ENCODE measurements around the gene TMEM120B.
"Not testable (repeated sequence)": the region's sequence is repeated elsewhere in the genome, so short reads cannot be mapped to it uniquely, and the experiment has no call there.

Gene TMEM120B

DNA sequence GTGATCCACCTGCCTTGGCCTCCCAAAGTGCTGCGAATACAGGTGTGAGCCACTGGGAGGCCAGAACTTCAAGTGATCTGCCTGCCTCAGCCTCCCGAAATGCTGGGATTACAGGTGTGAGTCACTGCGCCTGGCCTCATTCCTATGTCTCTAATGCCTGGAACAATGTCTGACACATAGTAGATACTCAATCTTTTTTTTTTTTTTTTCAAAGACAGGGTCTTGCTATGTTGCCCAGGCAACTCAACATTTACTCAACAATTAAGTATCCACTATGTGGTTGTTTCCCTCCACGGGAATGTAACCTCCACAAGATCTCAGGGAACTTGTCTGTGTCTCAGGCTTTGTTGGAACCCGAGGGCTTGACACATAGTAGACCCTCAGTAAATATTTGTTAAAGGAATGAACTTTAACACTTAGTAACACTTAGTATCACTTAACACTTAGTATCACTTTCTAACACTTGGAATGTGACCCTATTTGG, 3.0 kb upstream of the TMEM120B start:
- no peak for DNase-seq

DNA sequence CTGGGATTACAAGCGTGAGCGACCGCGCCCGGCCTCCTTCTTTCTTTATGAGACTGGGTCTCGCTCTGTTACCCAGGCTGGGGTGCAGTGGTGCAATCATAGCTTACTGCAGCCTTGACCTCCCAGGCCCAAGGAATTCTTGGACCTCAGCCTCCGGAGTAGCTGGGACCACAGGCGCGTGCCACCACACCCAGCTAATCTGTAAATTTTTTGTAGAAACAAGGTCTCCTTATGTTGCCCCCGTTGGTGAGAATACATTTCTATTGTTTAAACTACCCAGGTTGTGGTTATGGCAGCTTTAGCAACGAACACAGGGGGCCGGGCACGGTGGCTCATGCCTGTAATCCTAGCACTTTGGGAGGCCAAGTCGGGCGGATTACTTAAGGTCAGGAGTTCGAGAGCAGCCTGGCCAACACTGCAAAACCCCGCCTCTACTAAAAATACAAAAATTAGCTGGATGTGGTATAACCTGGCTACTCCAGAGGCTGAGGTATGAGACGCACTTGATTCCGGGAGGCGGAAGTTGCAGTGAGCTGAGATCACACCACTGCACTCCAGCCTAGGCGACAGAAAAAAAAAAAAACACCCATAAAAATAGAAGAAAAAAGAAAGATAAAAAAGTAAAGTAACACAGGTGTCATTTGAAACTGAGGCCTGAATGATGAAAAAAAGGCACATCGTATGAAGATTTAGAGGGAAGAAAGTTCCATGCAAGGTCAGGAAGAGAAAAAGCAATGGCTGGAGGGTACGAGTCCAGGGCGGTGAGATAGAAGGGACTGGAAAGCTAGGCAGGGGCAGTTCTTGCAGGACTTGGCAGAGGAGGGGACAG, 977 bp upstream of the TMEM120B start:
- DNase-seq = no peak

DNA sequence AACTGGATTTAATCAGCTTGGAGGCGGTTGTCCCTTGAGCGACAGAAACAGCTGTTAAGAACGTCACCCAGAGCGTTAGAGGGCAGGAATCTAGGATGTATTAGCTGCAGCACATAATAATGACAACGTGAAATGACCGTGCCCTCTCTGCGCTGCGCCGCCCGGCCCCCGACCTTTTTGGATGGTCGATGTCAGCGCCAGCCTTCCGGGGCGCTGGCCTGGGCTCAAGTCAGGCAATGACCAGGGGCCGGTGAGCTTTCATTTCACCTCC, 427 bp upstream of the TMEM120B start:
- no peak for DNase-seq

DNA sequence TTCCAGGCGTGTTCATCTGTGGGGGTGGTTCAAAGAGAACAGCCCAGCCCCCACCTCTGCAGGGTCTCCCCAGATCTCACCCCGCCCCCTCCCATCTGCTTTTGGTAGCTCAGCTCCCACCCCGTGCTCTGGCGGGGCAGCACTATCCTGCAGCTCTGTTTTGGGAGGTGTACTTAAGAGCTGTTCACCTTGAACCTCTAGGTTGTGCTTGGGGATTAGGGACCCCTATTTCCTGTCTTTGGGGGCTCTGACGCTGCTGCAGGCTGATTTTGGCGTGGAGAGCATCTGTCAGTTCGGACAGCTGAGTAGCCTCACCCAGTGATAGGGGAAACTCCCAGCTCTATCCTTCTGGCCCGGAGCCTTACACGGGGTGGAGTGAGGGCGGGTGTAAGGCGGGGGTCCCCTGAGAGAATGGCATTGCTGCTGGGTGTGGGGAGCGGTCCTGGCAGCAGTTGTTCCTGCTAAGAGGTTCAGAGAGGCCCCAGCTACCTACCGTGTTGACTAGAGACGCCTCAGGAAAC, 765 bp downstream of the TMEM120B start:
- no peak for DNase-seq

DNA sequence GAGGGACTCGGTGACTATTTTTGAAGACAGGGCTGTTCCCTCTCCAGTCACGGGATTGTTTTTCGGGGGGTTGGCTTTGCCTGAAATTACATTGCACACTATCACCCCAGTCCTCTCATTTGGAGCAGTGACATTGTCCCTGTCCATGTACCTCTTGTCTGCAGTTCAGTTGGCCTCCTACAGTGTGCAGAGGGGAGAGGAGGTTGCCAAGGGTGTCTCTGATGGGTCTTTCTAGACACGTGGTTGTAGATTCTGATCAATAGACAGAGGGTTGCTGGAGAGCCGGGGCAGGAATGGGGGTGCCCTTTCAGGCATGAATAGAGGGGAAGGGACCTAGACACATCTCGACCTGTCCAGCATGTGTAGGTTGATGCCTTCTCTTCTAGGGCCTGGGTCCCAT, 1.2 kb downstream of the TMEM120B start:
- no peak for DNase-seq

DNA sequence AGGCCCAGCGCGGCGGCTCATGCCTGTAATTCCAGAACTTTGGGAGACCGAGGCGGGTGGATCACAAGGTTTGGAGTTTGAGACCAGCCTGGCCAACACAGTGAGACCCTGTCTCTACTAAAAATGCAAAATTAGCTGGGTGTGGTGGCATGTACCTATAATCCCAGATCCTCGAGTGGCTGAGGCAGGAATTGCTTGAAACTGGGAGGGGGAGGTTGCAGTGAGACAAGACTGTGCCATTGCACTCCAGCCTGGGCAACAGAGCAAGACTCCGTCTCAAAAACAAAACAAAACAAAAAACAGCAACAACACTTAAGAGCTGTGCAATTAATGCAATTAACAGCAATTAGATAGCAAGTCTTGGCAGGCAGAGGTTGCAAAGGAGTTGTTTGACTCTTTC, 2.5 kb downstream of the TMEM120B start:
- not testable (repeated sequence) for DNase-seq

DNA sequence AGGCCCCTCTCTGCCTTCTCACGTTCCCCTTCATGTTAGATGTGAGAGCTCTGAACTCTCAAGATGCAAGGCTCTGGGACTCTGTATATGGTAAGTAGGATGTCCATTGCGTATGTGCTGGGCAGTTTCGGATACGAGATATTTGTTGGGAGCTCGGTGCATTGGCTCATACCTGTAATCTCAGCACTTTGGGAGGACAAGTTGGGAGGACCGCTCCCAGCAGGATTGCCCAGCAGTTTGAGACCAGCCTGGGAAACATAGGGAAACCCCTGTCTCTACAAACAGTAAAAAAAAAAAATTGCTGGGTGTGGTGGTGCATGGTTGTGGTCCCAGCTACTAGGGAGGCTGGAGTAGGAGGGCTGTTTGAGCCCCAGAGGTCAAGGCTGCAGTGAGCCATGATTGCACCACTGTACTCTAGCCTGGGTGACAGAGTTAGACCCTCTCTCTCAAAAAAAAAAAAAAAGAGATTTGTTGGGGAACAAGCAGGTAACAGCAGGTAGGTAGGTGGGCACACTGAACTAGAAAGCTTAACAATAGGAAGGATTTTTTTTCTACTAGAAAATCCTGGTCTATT, 3.4 kb downstream of the TMEM120B start:
- no peak for DNase-seq

DNA sequence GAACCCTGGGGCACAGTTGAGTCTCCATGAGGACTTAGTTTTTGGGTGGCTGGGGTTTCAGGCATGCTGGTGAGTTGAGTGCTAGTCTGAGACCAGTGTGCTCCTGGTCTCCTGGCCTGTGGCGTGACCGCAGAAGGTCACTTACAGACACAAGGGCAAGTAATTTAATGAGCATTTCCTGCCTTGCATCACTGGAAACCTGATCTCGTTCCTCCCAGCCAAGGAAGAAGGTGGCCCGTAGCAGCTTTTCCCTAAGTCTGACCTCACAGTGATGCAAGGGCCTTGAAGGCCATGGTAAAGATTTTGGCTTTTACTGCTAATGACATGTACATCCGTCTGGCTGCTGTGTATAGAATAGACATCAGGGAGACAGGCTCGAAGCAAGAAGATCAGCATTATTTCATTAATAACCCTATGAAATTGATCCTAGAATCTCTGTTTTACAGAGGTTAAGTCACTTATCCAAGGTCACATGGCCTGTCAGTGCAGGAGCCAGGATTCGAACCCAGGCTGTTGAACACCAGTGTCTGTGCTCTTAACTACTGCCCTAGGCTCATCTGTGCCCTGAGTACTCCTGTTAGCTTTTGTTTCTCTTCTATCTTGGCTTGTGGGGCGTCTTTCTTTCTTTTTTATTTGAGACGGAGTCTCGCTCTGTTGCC, 4.6 kb downstream of the TMEM120B start:
- DNase-seq = no peak

DNA sequence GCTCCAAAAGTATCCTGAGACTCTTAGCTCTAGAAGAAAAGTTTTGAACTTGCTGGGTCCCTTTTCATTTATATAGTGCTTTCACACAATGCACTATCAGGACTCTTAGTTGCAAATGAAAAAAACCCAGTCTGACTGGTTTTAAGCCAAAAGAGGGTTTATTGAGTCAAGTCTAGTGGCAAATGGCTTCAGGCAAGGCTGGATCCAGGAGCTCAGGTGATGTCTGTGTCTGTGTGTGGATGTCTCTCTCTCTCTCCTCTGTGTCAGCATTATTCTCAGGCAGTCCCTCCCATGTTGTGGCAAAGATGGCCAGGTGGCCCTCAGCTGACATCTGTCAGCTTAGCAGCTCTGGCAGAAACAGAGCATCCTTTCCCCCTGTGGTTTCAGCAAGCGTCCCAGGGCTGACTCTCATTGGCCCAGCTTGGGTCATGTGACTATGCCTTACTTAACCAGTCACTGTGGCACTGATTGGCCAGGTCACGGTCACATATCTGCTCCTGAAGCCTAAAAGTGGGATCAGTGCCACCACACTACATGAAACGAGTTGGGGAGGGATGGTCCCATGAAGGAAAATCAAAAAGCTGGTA, 6.2 kb downstream of the TMEM120B start:
- no peak for DNase-seq

DNA sequence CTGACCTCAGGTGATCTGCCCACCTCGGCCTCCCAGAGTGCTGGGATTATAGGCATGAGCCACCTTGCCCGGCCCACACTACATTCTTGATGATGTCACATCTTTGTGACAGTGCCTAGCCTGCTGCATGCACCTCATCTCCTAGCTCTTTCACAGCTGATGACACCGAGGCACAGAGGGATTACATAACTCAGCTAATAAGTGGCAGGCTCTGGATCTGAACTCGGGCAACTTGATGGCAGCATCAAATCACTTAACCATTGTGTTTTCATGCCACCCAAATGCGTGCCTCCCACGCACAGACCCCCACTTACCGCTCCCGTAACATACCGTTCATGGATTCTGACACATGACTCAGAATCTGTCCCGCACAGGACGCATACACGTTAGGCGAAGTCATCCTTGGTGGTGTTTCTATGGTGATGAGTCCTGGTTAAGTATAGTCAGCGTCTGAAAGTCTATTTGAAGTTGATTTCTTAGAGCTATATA, 7.4 kb downstream of the TMEM120B start:
- DNase-seq = no peak

DNA sequence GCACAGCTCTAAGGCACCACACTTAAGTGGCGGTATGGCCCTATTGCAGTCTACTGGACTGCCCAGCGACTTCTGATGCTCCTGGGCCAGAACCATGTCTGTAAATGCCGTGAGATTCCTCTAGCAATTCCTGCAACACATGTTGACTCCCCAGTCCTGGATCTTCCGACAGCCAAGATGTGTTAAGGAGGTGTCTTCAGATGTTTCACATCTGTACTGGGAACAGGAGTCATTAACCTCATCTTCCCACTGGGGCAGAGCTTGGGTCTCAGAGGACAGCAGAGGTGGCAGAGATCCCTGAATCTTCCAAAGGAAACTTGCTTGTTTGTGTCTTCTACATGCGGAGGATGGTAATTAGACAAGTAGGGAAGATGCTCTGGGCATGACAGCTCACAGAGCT, 8.2 kb downstream of the TMEM120B start:
- no peak for DNase-seq

DNA sequence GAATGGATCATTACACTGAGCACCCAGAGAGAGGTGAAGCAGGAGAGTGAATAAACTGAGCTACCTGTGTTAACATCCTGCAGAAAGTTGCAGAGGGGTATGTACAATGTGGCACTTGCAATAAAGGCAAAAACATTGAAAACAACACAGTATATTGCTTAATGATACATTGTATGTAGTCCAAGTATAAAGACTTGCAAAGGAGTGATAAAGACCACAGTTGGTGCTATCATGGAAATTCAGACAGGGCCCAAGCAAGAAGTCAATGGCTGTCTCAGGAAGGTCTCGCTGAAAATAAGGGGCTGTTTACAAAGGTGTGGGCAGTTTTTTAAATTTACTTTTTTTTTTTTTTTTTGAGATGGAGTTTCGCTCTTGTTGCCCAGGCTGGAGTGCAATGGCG, 10.0 kb downstream of the TMEM120B start:
- DNase-seq = no peak

DNA sequence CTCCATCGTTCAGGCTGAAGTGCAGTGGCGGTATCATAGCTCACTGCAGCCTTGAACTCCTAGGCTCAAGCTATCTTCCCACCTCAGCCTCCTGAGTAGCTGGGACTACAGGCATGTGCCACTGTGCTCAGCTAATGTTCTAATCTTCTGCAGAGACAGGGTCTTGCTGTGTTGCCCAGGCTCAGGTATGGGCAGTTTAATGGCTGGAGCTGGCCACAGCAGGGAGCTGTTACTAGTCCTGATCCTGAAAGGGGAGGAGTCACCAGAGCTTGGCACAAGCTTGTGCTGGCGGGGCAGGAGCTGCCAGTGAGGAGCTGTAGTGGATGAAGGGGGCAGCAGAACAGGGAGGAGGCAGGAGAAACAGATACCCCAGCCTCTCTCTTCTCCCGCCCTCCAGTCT, 10.6 kb downstream of the TMEM120B start:
- no peak for DNase-seq

DNA sequence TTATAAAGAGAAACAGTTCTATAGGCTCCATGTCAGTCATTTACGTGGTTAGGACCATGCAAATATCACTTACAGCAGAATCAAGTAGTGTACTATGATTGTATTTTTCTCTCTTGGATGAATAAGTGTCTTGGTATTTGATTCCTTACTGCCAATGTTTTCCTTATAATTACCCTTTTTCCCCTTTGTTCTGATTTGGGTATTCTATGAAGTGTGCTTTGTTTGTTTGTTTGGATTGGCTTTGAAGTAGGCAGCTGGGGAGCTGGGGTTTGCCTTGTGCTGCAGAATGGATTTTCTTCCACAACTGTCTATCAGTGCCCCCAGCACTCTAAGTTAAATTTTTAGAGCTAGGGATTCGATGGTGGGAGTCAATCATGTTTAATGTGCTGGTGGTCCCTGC, 12.4 kb downstream of the TMEM120B start:
- no peak for DNase-seq

DNA sequence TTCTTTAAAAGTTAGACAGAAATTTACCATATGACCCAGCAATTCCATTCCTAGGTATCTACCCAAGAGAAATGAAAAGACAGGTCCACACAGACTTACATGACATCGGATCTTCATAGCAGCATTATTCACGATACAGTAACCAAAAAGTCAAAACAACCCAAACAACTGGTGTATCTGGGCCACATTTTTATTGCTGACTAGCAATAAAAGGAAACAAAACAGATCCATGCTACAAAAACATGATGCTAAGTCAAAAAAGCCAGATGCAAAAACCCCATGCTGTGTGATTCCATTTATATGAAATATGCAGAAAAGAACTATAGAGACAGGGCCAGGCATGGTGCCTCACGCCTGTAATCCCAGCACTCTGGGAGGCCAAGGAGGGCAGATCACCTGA, 12.9 kb downstream of the TMEM120B start:
- no peak for DNase-seq

DNA sequence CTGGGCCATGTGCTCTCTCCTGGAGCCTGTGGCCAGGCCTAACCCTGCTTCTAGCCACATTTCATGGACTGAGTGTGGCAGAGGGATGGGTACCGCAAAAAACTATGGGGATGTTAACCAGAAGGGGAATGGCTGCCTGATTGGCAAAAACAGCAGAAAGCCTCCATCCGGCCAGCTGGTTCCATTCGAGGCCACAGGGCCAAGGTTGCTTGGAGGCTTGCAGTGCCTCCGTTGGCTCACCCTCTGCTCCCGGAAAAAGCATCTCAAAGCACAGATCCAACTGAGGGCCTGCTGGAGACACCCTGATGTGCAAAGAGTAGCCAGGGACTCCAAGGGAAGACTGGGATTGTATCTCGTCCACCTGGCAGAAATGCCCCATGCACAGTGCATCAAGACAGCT, 16.5 kb downstream of the TMEM120B start:
- DNase-seq = no peak

DNA sequence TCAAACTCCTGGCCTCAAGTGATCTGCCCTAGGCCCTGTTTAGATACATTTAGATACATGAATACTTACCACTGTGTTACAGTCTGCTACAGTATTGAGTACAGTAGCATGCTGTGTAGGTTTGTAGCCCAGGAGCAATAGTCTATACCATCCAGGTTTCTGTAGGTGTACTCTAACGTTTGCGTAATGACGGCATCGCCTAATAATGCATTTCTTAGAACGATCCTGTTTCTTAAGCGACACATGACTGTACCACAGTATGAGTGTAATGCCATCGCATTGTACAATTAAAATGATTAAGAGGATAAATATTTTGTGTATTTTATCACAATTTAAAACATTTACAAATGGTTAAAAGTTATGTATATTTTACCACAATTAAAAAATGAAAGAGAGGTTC, 18.9 kb downstream of the TMEM120B start:
- DNase-seq = no peak

DNA sequence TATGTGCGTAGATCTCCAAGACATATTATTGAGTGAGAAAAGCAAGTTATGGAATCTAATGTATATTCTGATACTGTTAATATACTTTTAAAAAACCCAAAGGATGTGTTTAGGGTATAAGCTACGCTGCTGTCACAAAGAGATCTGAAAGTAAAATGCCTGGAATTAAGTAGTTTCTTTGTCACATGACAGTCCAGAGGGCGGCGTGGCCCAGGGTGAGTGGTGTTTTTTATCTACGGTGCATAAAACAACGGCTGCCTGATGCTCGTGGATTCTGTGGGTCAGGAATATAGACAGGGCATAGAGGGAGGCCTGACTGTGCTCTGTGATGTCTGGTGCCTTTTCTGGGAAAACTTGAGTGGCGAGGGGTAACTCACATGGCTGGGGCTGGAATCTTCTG, 21.3 kb downstream of the TMEM120B start:
- DNase-seq = no peak

DNA sequence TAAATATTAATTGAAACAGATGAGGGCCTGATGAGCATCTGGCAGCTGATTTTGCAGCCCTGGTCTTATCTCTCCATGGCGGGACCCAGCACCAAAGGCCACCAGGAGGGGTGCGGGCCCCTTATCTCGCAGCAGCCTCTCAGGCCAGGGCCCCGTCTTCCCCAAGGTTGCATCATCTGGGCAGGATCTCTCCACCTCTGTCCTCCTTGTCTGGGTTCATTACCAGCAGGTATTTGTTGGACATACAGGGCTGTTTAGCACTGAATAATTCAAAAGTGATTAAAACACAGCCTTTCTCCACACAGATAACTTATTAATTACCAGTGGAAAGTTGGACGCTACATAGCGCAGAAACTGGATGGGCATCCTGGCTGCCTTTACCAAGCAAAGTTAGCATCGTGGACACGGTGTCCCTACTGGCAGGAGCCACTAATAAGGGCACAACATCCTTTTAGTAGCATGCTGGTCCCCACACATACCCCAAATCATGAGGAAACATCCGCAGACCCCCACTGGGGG, 25.8 kb downstream of the TMEM120B start:
- no peak for DNase-seq

DNA sequence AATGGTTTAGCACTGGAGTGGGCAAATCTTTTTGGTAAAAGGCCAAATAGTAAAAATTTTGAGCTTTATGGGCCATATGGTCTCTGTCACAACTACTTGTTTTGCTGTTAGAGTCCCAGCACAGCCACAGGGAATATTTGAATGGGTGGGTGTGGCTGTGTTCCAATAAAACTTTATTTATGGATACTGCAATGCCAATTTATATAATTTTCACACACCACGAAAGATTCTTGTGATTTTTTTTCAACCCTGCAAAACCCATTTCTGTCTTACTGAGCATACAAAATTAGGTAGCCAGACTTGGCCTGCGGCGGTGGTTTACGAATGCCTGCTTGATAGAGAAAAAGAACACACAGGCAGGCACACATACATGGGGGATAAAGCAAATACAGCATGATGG, 28.3 kb downstream of the TMEM120B start:
- DNase-seq = no peak

DNA sequence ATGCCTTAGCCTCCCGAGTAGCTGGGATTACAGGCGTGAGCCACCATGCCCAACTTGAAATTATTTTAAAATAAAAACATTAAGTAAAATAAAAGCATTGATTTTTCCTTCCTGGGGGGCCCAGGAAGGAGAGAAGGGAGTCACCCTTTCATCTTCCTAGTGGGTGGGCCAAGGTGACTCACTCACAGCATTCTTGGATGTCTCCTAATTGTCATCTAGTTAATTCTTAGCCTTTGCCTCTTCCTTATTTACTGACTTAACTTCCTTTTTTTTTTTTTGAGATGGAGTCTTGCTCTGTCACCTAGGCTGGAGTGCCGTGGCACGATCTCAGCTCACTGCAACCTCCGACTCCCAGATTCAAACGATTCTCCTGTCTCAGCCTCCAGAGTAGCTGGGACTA, 29.2 kb downstream of the TMEM120B start:
- DNase-seq = no peak

DNA sequence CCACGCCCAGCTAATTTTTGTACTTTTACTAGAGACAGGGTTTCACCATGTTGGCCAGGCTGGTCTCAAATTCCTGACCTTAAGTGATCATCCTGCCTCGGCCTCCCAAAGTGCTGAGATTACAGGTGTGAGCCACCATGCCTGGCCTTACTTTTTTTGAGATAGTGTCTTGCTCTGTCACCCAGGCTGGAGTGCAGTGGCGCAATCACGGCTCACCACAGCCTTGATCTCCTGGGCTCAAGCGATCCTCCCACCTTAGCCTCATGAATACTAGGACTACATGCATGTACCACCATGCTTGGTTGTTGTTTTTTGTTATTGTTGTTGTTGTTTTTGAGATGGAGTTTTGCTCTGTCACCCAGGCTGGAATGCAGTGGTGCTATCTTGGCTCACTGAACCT, 33.0 kb downstream of the TMEM120B start:
- not testable (repeated sequence) for DNase-seq

DNA sequence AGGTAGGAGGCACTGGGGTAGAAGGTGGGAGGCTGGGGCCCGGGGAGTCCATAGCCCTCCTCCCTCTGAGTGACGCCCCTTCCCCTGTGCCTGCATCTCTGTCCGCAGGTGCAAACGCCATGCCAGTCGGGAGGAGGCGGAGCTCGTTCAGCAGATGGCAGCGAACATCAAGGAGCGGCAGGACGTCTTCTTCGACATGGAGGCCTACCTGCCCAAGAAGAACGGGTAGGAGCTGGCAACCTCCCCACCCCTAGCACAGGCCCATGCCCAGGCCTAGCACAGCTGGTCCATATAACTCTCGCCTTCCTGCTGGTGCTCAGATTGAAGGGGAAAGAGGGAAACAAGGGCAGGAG, 35.6 kb downstream of the TMEM120B start:
- no peak for DNase-seq
